ENCODE results near the gene EFCAB14. TPM values are rescaled to one million over a fixed set of nuclear protein-coding genes. Genes with fewer than 3 reads are reported as not detected.

Gene EFCAB14
- polyA plus RNA-seq, 1 donor from 2014 or later: 7.6 TPM

DNA sequence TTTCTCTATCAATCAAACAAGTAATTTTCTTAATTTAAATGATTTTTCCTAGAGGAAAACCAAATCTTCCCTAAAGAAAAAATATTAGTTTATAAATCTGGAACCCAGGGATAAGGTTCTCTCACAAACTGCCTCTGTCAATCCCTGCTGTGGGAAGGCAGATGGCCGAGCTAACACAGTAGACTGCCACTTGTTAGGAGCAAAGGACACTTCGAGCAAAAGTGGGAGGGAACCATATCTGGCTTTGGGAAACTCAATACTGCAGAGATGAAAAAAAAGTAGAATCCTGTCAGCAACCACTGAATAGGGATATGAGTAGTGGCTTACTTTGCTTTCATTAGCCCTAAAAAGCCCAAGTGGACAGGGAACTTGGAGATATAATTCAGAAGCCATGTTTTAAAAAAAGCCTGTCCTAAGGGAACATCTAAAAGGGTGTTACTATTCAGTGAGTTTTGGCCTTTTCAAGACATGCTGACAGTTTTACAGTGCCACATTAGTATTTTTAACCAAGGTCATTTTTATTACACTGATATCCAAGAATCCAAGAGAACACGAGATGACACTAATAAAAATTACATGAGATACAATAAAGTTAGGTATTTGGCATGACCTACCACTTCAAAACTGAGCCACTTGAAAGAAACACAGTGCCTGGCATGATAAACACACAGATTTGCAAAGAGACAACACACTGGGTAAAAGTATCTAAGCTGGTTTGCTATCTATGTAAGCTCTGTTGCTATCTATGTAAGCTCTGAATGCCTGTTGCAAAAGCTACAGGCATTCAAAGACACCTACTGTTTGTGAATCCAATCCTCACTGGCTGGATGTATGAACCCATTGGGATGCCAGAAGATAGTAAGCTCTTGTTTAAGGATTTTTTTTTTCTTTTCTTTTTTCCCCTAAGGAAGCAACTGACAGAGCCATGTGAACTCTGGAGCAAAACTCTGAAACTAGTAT lies 25.8 kb downstream of the EFCAB14 start:
- Histone ChIP-seq H3K9me2 (ENCODE audit: insufficient read depth, low read length) (no peaks in the 10 kb centered on the region), H3K79me2 (replicated peaks; ENCODE audit: insufficient read depth, low read length) (no peaks in the 10 kb centered on the region), H2AFZ (ENCODE audit: low read depth, low read length) (no peak overlapping the region), H4K20me1 (ENCODE audit: insufficient read depth) (no peaks in the 10 kb centered on the region), H3K9me3 (ENCODE audit: low read length) (no peaks in the 10 kb centered on the region), H3K36me3 (ENCODE audit: insufficient read depth, low read length) (peaks cover 11% of the 10 kb centered on the region), H3K27ac (ENCODE audit: low read length) (no peak overlapping the region), H3K9ac (ENCODE audit: low read length) (no peak overlapping the region), H3K4me3 (ENCODE audit: low read length) (no peak overlapping the region), H3K27me3 (ENCODE audit: insufficient read depth, low read depth, low read length) (no peaks in the 10 kb centered on the region), H3F3A (ENCODE audit: insufficient read depth, low read length, poor library complexity, severe bottlenecking) (no peaks in the 10 kb centered on the region), H3K4me2 (ENCODE audit: low read length) (no peak overlapping the region)
- TF ChIP-seq RAD21 (conservative IDR thresholded peaks at IDR 0.05) (no peak), MXI1 (conservative IDR thresholded peaks at IDR 0.05; ENCODE audit: poor library complexity, severe bottlenecking) (no peak), TAF1 (IDR thresholded peaks at IDR 0.05; ENCODE audit: low read depth) (no peak), EZH2 (IDR thresholded peaks at IDR 0.05; ENCODE audit: borderline replicate concordance, insufficient read depth, low read length, poor library complexity, severe bottlenecking) (no peak), SMC3 (conservative IDR thresholded peaks at IDR 0.05; ENCODE audit: poor library complexity) (no peak), EP300 (conservative IDR thresholded peaks at IDR 0.05; ENCODE audit: poor library complexity, severe bottlenecking) (no peak), POLR2AphosphoS5 (IDR thresholded peaks at IDR 0.05) (no peak)
- TF ChIP-seq, protein P1, sequence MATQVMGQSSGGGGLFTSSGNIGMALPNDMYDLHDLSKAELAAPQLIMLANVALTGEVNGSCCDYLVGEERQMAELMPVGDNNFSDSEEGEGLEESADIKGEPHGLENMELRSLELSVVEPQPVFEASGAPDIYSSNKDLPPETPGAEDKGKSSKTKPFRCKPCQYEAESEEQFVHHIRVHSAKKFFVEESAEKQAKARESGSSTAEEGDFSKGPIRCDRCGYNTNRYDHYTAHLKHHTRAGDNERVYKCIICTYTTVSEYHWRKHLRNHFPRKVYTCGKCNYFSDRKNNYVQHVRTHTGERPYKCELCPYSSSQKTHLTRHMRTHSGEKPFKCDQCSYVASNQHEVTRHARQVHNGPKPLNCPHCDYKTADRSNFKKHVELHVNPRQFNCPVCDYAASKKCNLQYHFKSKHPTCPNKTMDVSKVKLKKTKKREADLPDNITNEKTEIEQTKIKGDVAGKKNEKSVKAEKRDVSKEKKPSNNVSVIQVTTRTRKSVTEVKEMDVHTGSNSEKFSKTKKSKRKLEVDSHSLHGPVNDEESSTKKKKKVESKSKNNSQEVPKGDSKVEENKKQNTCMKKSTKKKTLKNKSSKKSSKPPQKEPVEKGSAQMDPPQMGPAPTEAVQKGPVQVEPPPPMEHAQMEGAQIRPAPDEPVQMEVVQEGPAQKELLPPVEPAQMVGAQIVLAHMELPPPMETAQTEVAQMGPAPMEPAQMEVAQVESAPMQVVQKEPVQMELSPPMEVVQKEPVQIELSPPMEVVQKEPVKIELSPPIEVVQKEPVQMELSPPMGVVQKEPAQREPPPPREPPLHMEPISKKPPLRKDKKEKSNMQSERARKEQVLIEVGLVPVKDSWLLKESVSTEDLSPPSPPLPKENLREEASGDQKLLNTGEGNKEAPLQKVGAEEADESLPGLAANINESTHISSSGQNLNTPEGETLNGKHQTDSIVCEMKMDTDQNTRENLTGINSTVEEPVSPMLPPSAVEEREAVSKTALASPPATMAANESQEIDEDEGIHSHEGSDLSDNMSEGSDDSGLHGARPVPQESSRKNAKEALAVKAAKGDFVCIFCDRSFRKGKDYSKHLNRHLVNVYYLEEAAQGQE (IDR thresholded peaks at IDR 0.05; ENCODE audit: borderline replicate concordance): no peak
- TF ChIP-seq, protein P2, sequence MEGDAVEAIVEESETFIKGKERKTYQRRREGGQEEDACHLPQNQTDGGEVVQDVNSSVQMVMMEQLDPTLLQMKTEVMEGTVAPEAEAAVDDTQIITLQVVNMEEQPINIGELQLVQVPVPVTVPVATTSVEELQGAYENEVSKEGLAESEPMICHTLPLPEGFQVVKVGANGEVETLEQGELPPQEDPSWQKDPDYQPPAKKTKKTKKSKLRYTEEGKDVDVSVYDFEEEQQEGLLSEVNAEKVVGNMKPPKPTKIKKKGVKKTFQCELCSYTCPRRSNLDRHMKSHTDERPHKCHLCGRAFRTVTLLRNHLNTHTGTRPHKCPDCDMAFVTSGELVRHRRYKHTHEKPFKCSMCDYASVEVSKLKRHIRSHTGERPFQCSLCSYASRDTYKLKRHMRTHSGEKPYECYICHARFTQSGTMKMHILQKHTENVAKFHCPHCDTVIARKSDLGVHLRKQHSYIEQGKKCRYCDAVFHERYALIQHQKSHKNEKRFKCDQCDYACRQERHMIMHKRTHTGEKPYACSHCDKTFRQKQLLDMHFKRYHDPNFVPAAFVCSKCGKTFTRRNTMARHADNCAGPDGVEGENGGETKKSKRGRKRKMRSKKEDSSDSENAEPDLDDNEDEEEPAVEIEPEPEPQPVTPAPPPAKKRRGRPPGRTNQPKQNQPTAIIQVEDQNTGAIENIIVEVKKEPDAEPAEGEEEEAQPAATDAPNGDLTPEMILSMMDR (IDR thresholded peaks at IDR 0.05; ENCODE audit: poor library complexity, severe bottlenecking): no peak

DNA sequence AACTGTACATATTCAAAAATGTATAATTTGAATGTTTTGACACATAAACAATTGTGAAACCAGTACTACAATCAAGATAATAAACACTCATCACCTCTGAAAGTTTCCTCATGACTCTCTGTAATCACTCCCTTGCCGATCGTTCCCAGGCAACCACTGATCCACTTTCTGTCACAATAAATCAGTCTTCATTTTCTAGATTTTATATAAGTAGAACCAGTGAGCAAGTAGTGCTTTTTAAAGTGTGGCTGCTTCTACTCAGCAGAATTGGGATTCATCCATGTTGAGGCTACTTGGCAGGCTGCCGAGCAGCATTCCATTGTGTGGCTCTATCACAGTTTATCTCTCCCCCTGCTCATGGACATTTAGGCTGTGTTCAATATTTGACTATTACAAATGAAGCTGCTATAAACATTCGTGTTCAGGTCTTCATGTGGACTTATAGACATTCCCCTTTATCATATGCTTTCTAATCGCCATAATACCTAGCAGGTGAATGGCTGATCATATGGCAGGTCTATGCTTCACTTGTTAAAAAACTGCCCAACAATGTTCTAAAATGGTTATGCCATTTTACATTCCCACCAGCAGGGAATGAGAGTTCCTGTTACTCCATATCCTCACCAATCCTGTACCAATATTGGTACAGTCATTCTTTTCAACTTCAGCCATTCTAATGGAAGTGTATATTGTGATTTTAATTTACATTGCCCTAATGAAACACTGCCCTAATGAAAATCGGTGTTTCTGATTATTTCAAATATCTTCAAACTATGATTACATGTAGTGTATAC lies 26.7 kb downstream of the EFCAB14 start:
- Histone ChIP-seq H3K4me3 (ENCODE audit: low read length) (no peak overlapping the region), H3K36me3 (ENCODE audit: insufficient read depth, low read length) (peaks cover 14% of the 10 kb centered on the region), H3K9me2 (ENCODE audit: insufficient read depth, low read length) (no peaks in the 10 kb centered on the region), H3K79me2 (replicated peaks; ENCODE audit: insufficient read depth, low read length) (no peaks in the 10 kb centered on the region), H3K9ac (ENCODE audit: low read length) (no peak overlapping the region), H3K9me3 (ENCODE audit: low read length) (no peaks in the 10 kb centered on the region), H3F3A (ENCODE audit: insufficient read depth, low read length, poor library complexity, severe bottlenecking) (no peaks in the 10 kb centered on the region), H3K27ac (ENCODE audit: low read length) (no peak overlapping the region), H2AFZ (ENCODE audit: low read depth, low read length) (no peak overlapping the region), H3K4me2 (ENCODE audit: low read length) (no peak overlapping the region), H4K20me1 (ENCODE audit: insufficient read depth) (no peaks in the 10 kb centered on the region), H3K27me3 (ENCODE audit: insufficient read depth, low read depth, low read length) (no peaks in the 10 kb centered on the region)
- TF ChIP-seq POLR2AphosphoS5 (IDR thresholded peaks at IDR 0.05) (no peak), EZH2 (IDR thresholded peaks at IDR 0.05; ENCODE audit: borderline replicate concordance, insufficient read depth, low read length, poor library complexity, severe bottlenecking) (no peak), TAF1 (IDR thresholded peaks at IDR 0.05; ENCODE audit: low read depth) (no peak), RAD21 (conservative IDR thresholded peaks at IDR 0.05) (no peak), MXI1 (conservative IDR thresholded peaks at IDR 0.05; ENCODE audit: poor library complexity, severe bottlenecking) (no peak), EP300 (conservative IDR thresholded peaks at IDR 0.05; ENCODE audit: poor library complexity, severe bottlenecking) (no peak), SMC3 (conservative IDR thresholded peaks at IDR 0.05; ENCODE audit: poor library complexity) (no peak)
- TF ChIP-seq, protein P1 (IDR thresholded peaks at IDR 0.05; ENCODE audit: borderline replicate concordance): no peak
- TF ChIP-seq, protein P2 (IDR thresholded peaks at IDR 0.05; ENCODE audit: poor library complexity, severe bottlenecking): no peak

Data from neural cell (in vitro differentiated cells).